GM23248 (cell line): ENCODE data around the gene LRMDA. TPM values are rescaled to one million over a fixed set of nuclear protein-coding genes. Genes with fewer than 3 reads are reported as not detected.
A peak's percentile ranks its signal among the peaks of the same experiment; 100 is the strongest.

Experiments
- DNase-seq: peaks from one replicate; pipeline ENCODE4 v3.0.0-alpha.2; 2015
- H2AFZ ChIP-seq: fragments of 200-600 bp; sonication (generic); 2 replicates; pipeline ENCODE4 v1.6.1; 2016; ENCODE audit warnings: antibody characterized with exemption
- H3F3A ChIP-seq: fragments of 200-600 bp; sonication (generic); 2 replicates; pipeline ENCODE4 v1.6.1; 2016; ENCODE audit warnings: mild to moderate bottlenecking, antibody characterized with exemption, mixed run types; ENCODE audit not compliant: insufficient read depth
- H3K27ac ChIP-seq: fragments of 200-600 bp; sonication (generic); 2 replicates; pipeline ENCODE4 v1.5.1; 2016; ENCODE audit warnings: mild to moderate bottlenecking
- H3K27me3 ChIP-seq: fragments of 200-600 bp; sonication (generic); replicated peaks from 2 replicates; pipeline ENCODE4 v1.6.1; 2016; ENCODE audit warnings: mild to moderate bottlenecking; ENCODE audit not compliant: insufficient read depth
- H3K36me3 ChIP-seq: fragments of 200-600 bp; sonication (generic); 2 replicates; pipeline ENCODE4 v1.6.1; 2016; ENCODE audit warnings: low read depth, mild to moderate bottlenecking
- H3K4me1 ChIP-seq: fragments of 200-600 bp; sonication (generic); 2 replicates; pipeline ENCODE4 v1.6.1; 2016; ENCODE audit warnings: mild to moderate bottlenecking; ENCODE audit not compliant: insufficient read depth
- H3K4me2 ChIP-seq: fragments of 200-600 bp; sonication (generic); one replicate; pipeline ENCODE4 v1.6.1; 2016; ENCODE audit warnings: mild to moderate bottlenecking; ENCODE audit not compliant: unreplicated experiment
- H3K4me3 ChIP-seq: fragments of 200-600 bp; sonication (generic); 2 replicates; pipeline ENCODE4 v1.5.1; 2016; ENCODE audit warnings: mild to moderate bottlenecking
- H3K79me2 ChIP-seq: fragments of 200-600 bp; sonication (generic); 2 replicates; pipeline ENCODE4 v1.6.1; 2016; ENCODE audit warnings: mild to moderate bottlenecking; ENCODE audit not compliant: insufficient read depth
- H3K9ac ChIP-seq: fragments of 200-600 bp; sonication (generic); 2 replicates; pipeline ENCODE4 v1.6.1; 2016; ENCODE audit warnings: mild to moderate bottlenecking
- H3K9me2 ChIP-seq: fragments of 200-600 bp; sonication (generic); 2 replicates; pipeline ENCODE4 v1.6.1; 2016; ENCODE audit warnings: mixed run types, mild to moderate bottlenecking, moderate library complexity; ENCODE audit not compliant: insufficient read depth
- H3K9me3 ChIP-seq: fragments of 200-600 bp; sonication (generic); one replicate; pipeline ENCODE4 v1.6.1; 2017; ENCODE audit warnings: low read depth
- H4K20me1 ChIP-seq: fragments of 200-600 bp; sonication (generic); 2 replicates; pipeline ENCODE4 v1.6.0; 2016; ENCODE audit not compliant: insufficient read depth
- EZH2 ChIP-seq: fragments of 200-600 bp; sonication (generic); IDR thresholded peaks from 2 replicates; pipeline ENCODE4 v1.6.1; 2018; ENCODE audit warnings: antibody characterized with exemption, mild to moderate bottlenecking; ENCODE audit not compliant: insufficient read depth, poor library complexity, severe bottlenecking
- EZH2phosphoT487 ChIP-seq: fragments of 200-600 bp; sonication (generic); IDR thresholded peaks from 2 replicates; pipeline ENCODE4 v1.6.1; 2018; ENCODE audit warnings: antibody characterized with exemption, moderate library complexity, mild to moderate bottlenecking, low read depth; ENCODE audit not compliant: insufficient read depth
- WGBS, 2 experiments: methylation state at CpG; one replicate each; pipeline ENCODE4 v1.1.6; 2015 to 2017; ENCODE audit warnings: low lambda C conversion rate in 2 of 2, low coverage in 1 of 2; ENCODE audit errors: missing lambda C conversion rate in 2 of 2; 5-methylcytosine and 5-hydroxymethylcytosine counted together
- in situ Hi-C: fragments of 300-500 bp; cut with MboI; formaldehyde crosslinking; loops from 2 replicates; pipeline ENCODE4 v1.15.0; 2020
- polyA plus RNA-seq: library from polyadenylated mRNA; unstranded; fragments of >200 nt; fragmentation: Nextera tagmentation; extraction: Ambion mirVana; gene quantifications from 2 replicates; pipeline ENCODE4 v1.2.1, GENCODE V29; 2016
- total RNA-seq: library from RNA; depleted of rRNA; stranded (reverse); fragments of >200 nt; shearing (Covaris generic); gene quantifications from 2 replicates; pipeline ENCODE4 v1.2.3, GENCODE V29; 2014

Gene LRMDA
- total and polyA plus RNA-seq, 2 experiments from 2014 or later = 2.6 TPM; not detected in 1

DNA sequence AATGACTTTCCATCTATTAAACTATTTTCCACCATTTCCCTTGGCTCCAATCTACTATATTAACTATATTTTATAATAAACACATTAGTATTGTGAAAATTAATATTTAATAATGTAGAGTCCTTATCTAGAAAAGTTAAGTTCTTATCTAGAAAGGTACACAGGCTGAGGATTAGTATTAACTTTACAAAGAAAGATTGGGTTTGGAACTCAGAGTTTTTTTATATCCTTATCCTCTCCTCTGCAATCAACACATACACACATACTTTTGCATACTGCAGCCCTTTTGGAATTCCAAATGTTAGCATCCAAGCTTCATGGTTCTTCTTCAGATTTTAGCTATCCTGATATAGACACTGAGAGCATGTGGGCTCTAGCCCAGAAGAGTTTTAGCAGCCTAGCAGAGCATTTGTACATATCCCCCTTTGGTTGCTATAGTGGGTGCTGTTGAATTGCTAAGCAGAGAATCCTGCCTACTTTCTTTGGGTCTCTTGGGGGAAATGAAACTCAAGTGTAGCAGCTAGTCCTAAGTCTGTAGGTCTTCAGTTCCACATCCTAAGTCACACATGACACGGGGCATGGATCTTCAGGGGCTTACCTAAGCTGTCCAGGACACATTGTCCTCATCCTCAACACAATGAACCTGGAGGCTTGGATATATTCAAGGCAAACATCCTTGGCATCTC is 874.6 kb downstream of the LRMDA start:
- no peaks in the 10 kb centered on the region for H3K36me3 ChIP-seq
- H3K9ac ChIP-seq = no peak overlapping the region
- DNase-seq = no peak
- no peak overlapping the region for H3K4me3 ChIP-seq
- no peak for TF ChIP-seq EZH2
- TF ChIP-seq EZH2phosphoT487 = no peak
- no peak overlapping the region for H2AFZ ChIP-seq
- no peak overlapping the region for H3K4me2 ChIP-seq
- no peak overlapping the region for H3K27ac ChIP-seq
- no peaks in the 10 kb centered on the region for H3K27me3 ChIP-seq
- H3K9me3 ChIP-seq = no peaks in the 10 kb centered on the region
- peaks cover 46% of the 10 kb centered on the region for H3K4me1 ChIP-seq
- H4K20me1 ChIP-seq = no peaks in the 10 kb centered on the region
- WGBS, 2 experiments = 22 to 52% methylated on average over 1 of the region's 1 CpG
- in situ Hi-C loops = loop anchor here (10.0 to 25.0 kb wide), 2 partner anchors 681 to 911 kb away; no protein-coding TSS in a partner anchor
- H3K9me2 ChIP-seq = no peaks in the 10 kb centered on the region
- no peaks in the 10 kb centered on the region for H3K79me2 ChIP-seq
- peaks cover 25% of the 10 kb centered on the region; the same call in 1 of the 2 replicates for H3F3A ChIP-seq

DNA sequence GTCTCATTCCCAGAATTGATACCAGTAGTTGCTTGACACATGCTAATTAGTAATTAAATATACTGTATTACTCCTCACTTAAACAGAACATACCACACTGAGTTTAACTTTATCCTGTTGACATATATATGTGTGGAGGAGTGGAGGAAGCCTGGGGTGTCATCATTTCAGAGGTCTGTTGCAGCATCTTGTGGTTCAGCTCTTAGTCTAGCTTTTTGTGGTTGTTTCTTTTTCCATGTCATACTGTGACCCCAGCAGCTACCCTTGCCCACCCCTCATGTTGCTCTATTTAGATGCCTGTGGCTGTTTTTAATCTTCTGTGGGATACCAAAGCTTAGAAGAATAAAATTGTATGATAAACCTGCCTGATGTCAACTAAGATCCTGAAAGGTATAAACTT is 875.4 kb downstream of the LRMDA start:
- DNase-seq = peak; percentile 65
- Histone ChIP-seq H3K27me3 (no peaks in the 10 kb centered on the region), H4K20me1 (no peaks in the 10 kb centered on the region), H3K9me2 (no peaks in the 10 kb centered on the region), H3K9me3 (no peaks in the 10 kb centered on the region), H3K36me3 (no peaks in the 10 kb centered on the region), H3K4me3 (no peak overlapping the region), H3F3A (peaks cover 28% of the 10 kb centered on the region; the same call in 1 of the 2 replicates), H3K27ac (no peak overlapping the region), H3K9ac (no peak overlapping the region), H3K4me2 (no peak overlapping the region), H3K79me2 (no peaks in the 10 kb centered on the region), H3K4me1 (peaks cover 47% of the 10 kb centered on the region), H2AFZ (no peak overlapping the region)
- no peak for TF ChIP-seq EZH2
- TF ChIP-seq EZH2phosphoT487 = peak; percentile 89
- in situ Hi-C loops = loop anchor here (10.0 to 25.0 kb wide), 2 partner anchors 680 to 912 kb away; no protein-coding TSS in a partner anchor

DNA sequence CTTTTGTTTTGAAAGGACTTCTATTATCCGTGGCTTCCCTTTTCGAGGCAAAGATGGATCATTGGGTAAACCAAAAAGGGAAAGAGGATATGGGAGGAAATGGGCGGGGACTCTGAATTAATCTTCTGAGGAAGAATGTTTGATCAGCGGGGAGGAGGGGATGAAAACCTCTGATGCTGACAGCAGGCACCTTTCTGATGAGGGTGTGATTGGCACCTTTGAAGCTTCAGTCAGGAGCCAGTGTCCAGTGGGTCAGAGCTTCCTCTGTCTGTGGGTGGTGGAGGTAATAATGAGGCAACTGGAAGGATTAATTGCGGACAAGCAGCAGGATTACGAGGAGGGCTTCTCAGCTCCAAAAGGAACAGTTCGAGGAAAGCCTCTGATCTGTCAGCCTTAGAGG is 877.6 kb downstream of the LRMDA start:
- Histone ChIP-seq H3K4me3 (no peak overlapping the region), H3K9me2 (no peaks in the 10 kb centered on the region), H3F3A (peaks cover 28% of the 10 kb centered on the region; the same call in 1 of the 2 replicates), H3K9ac (no peak overlapping the region), H3K36me3 (no peaks in the 10 kb centered on the region), H3K79me2 (no peaks in the 10 kb centered on the region), H3K9me3 (no peaks in the 10 kb centered on the region), H3K27ac (no peak overlapping the region), H3K27me3 (no peaks in the 10 kb centered on the region), H3K4me2 (no peak overlapping the region), H3K4me1 (peaks cover 35% of the 10 kb centered on the region), H2AFZ (no peak overlapping the region), H4K20me1 (no peaks in the 10 kb centered on the region)
- TF ChIP-seq EZH2phosphoT487 (no peak), EZH2 (no peak)
- WGBS, 2 experiments = 97 to 99% methylated on average over 7 of the region's 7 CpGs
- in situ Hi-C loops = loop anchor here (10.0 to 25.0 kb wide), 2 partner anchors 678 to 914 kb away; no protein-coding TSS in a partner anchor
- DNase-seq = no peak

DNA sequence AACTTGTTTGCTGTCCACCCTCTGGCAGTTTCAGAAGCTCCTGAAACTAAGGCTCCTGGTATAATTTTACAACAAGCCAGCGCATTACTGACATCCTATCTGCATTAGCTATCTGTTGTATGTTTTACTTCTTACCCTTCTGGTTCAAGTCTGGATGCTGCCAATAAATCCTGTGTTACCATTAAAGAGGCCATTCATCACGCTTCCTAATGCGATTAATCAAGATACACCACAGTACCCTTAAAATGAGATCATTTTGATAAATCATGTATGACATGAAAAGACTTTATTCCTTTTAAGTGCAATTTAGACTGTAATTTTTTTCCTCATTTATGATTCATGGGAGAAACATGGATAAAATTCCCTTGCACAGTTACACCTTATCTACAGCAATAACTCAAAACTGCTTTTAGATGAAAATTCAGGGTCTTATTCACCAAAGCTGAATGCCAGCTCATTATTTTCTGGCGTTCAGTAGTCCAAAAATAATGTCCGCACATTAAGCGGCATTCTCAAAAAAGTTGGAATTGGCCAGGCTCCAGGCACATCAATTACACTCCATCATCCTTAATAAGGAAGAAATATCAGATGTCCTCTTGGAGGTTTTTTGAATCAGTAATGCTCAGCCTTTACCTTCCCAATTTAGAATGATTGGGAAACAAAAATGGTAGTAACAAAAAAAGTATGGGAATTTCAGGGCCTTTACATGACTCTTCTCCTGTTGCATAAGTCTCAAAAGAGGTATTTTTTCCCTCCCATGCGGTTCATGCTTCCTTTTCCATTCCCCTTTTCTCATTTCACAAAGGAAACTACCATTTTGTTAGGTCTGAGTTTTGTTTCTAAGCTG is 878.5 kb downstream of the LRMDA start:
- 0 out of 2 replicates have a peak overlapping the region, but pooled peaks have one; percentile 14 for H2AFZ ChIP-seq
- TF ChIP-seq EZH2phosphoT487 (peak; percentile 79; the same call in 1 of the 2 replicates), EZH2 (no peak)
- WGBS, 2 experiments = 26 to 29% methylated on average over 7 of the region's 7 CpGs
- no peak overlapping the region for H3K4me3 ChIP-seq
- H3K36me3 ChIP-seq = no peaks in the 10 kb centered on the region
- H3K4me2 ChIP-seq = peak overlapping the region; percentile 27
- H3K79me2 ChIP-seq = no peaks in the 10 kb centered on the region
- peaks cover 35% of the 10 kb centered on the region for H3K4me1 ChIP-seq
- peaks cover 28% of the 10 kb centered on the region; the same call in 1 of the 2 replicates for H3F3A ChIP-seq
- peak overlapping the region; percentile 41 for H3K27ac ChIP-seq
- H3K9me3 ChIP-seq = no peaks in the 10 kb centered on the region
- in situ Hi-C loops = loop anchor here (10.0 to 25.0 kb wide), 2 partner anchors 677 to 915 kb away; no protein-coding TSS in a partner anchor
- H4K20me1 ChIP-seq = no peaks in the 10 kb centered on the region
- H3K27me3 ChIP-seq = no peaks in the 10 kb centered on the region
- no peak overlapping the region for H3K9ac ChIP-seq
- peak; percentile 68 for DNase-seq
- no peaks in the 10 kb centered on the region for H3K9me2 ChIP-seq
